D341Med (cell line): Measurements from ENCODE around the gene NME7.
"Not testable (repeated sequence)": the region's sequence is repeated elsewhere in the genome, so short reads cannot be mapped to it uniquely, and the experiment has no call there.

ENCODE experiments used
- DNase-seq: peaks from one replicate; pipeline ENCODE4 v3.0.0; 2012; ENCODE audit warnings: low spot score

NME7 gene

DNA sequence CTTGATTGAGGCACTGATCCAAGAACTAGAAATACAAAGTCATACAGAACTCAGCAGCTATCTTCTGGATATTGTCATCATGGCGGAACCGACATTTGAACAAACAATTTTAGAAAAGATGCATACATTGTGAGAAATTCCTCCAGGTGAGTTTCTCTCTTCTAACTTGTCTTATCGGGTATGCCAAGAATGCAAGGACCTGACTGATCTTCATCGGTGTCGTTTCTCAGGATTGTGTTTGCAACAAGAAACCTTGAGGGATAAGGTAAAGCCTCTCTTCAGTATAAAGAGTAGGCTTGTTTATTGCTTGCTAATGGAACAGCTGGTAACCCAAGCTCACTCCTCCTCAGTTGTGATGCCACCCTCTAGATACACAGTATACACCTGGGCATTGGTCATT lies 62.2 kb downstream of the NME7 start:
- DNase-seq = no peak

DNA sequence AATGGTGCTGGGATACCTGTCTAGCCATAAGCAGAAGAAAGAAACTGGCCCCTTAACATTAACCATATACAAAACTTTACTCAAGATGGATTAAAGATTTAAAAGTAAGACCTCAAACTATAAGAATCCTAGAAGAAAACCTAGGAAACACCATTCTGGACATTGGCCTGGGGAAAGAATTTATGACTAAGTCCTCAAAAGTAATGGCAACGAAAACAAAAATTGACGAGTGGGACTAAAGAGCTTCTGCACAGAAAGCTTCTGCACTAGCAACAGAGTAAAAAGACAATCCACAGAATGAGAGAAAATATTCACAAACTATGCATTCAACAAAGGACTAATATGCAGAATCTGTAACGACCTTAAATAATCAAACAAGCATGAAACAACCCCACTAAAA lies 66.7 kb downstream of the NME7 start:
- no peak for DNase-seq

DNA sequence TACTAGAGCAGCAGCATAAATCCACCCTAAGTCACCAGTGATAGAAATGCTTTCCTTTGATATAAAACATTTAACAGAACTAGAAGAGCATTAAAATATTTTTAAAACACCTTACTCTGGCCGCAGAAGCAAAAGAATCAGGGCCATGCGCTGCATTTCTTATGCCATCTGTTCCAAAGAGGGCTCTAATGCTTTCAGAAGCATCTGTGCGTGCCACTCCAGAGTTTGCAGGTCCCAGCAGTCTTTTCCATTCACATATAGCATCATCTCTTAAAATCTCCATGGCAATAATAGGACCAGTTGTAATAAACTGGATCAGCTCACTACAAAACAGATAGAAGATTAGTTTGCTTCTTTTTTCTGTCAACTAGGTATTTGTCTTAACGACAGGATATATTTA lies 69.2 kb downstream of the NME7 start:
- no peak for DNase-seq

DNA sequence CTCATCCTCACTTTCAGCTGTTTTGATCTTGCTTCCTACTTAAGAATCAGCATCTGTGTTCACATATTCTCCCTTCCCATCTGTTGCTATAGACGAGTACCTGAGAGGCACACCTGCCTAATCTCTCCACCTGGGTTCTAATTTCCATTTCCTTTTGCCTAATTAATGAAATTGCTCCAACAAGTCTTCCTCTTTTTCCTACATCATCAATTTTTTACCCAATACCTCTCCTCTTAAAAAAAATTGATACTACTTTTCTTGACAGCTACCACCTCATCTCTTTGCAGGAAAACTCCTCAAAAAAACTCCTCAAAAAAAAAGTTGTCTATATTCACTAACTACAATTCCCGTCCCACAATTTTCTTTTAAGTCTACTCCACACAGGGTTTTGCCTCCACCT lies 71.8 kb downstream of the NME7 start:
- no peak for DNase-seq

DNA sequence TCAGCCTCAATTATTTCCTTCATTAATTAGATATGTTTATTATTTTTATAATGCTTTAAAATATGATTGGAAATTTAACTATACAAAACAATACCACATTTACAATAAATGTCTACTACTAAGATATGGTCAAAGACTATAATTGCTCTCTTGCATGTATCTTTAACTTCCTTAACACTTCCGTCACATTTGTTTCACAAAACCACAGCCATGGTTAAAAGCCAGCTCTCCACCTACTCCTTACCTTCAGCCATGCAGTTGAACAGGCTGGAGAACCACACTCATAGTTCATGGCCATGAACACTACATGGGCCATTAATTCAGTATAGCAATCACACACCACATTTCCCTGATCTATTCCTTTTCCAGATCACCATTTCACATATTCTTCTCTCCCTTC lies 72.2 kb downstream of the NME7 start:
- DNase-seq = no peak

DNA sequence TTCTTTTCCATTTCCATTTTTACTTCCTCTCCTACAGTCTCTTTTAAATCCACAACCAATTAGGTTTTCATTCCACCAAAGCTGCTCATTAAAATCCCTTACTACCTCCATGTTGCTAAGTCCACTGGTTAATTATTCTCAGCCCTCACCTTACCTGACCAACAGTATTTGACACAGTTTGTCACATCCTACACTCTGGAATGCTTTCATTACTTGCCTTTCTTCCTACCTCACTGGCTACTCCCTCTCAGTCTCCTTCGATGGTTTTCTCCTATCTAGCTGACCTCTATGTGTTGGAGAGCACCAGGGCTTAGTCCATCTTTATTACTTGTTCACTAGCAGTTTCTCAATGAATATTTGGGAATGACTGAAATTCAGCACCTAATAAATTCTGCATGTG lies 78.6 kb downstream of the NME7 start:
- no peak for DNase-seq

DNA sequence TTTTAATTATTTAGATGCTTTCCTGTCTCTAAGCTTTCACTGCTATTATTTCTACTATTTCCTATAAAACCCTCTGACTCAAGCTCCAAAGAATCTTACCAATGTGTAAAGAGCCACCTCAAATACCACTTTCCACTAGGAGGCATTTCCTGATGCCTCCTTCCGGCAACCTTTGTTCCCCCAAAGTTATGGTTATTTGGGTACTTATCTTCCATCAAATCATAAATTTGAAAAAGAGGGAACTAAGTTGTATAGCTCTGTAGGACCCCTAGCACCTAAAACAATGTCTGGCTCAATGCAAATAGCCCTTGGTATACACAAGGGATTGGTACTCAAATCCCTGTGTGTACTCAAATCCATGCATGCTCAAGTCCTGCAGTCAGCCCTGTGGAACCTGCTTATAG lies 79.6 kb downstream of the NME7 start:
- DNase-seq = no peak

DNA sequence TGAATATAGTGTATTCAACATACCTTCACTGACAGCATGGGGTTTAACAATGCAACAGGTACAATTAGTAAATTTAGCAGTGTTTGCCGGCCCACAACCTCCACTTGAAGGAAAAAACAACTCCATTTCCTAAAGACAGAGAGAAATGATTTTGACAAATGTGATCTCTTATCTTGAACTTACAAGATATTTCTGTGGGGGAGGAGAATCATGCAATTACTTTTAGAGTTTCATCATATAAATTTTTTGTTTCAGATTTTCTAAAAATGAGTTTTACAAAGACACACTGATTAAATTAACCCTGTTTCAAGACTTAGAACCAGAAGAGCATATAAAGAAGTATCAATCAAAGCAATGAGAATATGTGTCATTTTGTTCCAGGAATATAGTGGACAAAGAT lies 80.3 kb downstream of the NME7 start:
- DNase-seq = no peak

DNA sequence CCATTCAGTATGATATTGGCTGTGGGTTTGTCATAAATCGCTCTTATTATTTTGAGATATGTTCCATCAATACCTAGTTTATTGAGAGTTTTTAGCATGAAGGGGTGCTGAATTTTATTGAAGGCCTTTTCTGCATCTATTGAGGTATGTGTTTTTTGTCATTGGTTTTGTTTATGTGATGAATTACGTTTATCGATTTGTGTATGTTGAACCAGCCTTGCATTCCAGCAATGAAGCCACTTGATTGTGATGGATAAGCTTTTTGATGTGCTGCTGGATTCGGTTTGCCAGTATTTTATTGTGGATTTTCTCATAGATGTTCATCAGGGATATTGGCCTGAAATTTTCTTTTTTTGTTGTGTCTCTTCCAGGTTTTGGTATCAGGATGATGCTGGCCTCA lies 86.0 kb downstream of the NME7 start:
- not testable (repeated sequence) for DNase-seq

DNA sequence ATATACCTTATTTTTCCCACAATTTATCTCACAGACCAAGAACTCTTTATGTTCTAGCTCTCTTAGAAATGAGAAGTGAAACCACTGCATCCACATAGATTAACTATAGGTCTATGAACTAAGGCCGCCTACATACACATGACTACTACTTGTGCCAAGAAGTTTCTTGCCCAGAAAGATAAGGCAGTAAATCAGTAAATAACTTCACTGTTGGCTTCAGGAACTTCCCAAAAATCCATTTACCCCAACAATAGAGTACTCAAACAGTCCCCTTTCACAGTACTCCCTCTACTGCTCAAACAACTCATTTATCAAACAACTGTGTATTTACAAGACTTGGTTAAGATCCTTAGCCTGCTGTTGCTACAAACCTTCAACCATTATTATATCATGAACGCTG lies 96.5 kb downstream of the NME7 start:
- DNase-seq = no peak

DNA sequence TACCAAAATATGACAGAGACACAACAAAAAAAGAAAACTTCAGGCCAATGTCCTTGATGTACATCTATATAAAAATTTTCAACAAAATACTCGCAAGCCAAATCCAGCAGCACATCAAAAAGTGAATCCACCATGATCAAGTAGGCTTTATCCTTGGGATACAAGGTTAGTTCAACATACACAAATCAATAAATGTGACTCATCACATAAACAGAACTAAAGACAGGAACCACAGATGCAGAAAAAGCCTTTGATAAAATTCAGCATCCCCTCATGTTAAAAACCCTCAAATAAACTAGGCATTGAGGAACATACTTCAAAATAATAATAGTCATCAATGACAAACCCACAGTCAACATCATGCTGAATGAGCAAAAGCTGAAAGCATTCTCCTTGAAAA lies 101.5 kb downstream of the NME7 start:
- DNase-seq = no peak

DNA sequence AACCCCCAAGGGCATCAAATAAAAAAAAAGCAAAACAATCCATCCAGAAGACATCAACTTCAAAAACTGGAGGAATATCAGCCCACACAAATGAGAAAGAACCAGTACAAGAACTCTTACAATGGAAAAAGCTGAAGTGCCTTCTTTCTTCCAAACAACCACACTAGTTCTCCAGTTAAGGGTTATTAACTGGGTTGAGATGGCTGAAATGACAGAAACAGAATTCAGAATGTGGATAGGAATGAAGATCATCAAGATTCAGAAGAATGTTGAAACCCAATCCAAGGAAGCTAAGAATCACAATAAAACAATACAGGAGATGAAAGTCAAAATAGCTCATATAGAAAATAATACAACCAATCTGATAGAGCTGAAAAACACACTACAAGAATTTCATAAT lies 104.5 kb downstream of the NME7 start:
- no peak for DNase-seq

DNA sequence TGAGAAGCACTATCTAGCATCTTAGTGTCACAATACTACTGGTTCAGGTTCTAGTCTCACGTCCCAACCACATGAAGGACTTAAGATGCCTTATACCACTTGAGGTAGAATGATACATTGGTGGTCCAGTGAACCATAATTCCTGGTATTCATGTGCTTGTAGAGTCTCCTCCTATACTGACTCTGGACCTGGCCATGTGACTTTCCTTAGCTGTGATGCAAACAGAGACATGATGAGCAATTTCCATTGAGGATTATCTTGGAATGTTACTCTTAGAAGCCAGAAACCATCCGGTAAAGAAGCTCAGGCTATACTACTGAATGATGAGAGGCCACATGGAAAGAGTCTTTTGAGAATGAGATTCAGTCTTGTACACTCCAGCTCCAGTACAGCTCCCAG lies 105.7 kb downstream of the NME7 start:
- no peak for DNase-seq

DNA sequence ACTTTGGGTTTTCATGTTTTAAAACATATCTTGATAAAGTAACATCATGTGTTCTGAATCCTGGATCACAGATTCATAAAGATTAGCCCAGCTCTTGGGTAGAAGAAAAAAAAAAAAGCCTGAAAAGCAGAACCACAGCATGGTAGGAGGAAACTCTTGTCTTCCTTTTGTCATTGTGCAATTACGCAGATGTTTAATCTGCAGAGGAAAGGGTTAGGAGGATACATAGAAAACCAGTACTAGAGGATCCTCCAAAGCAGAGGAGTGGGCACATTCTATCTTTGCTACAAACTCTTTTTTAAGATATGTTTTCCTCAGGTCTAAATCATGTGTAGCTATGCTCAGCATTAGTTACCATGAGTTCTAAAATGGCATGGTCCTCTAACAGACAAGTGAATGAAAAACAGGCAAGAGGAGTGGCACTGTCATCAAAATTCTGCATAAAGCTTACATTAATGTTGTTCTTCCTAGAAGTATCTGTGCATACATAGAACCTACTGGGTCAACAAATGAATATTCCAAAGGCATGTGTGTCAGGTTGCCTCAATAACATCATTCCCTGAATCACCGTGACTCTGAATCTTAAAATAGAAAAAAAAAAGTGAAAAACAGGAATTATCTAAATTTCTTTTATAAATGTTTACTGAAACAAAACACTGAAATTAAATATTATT lies 107.0 kb downstream of the NME7 start:
- DNase-seq = no peak

DNA sequence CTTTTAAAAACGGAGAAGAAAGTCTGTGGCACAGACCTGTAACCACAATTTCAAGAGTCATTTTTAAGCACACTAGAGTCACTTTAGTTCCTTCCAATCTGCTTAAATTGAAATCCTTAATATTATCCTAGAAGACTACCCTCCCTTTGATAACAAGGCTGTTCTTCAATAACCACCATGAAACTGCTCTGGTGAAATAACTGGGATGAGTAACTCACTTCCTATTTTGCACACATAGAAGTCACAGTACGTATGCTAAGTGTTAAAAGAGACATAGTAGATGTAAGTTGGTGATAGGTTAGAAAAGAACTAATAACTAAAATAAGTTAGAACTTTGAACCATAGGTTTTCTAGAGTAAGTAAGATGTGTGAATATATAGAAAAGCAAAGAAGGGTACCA lies 107.8 kb downstream of the NME7 start:
- no peak for DNase-seq

DNA sequence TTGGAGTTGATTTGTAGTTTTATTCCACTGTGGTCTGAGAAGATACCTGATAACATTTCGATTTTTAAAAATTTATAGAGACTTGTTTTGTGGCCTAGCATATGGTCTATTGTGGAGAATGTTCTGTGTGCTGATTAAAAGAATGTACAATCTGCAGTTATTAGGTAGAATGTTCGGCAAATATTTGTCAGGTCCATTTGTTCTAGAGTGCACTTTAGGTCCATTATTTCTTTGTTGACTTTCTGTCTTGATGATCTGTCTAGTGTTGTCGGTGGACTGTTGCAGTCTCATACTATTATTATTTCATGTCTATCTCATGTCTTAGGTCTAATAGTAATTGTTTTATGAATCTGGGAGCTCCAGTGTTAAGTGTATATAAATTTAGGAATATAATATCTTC lies 116.8 kb downstream of the NME7 start:
- DNase-seq = no peak

DNA sequence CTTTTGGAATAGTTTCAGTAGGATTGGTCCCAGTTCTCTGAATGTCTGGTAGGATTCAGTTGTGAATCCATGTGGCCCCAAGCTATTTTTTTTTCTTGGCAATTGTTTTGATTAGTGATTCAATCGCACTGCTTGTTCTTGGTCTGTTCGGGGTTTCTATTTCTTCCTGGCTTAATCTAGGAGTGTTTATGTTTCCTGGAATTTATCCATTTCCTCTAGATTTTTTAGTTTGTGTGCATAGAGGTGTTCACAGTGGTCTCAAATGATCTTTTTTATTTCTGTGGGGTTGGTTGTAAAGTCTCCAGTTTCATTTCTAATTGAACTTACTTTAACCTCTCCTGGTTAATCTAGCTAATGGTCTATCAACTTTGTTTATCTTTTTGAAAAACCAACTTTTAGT lies 117.6 kb downstream of the NME7 start:
- DNase-seq = no peak

DNA sequence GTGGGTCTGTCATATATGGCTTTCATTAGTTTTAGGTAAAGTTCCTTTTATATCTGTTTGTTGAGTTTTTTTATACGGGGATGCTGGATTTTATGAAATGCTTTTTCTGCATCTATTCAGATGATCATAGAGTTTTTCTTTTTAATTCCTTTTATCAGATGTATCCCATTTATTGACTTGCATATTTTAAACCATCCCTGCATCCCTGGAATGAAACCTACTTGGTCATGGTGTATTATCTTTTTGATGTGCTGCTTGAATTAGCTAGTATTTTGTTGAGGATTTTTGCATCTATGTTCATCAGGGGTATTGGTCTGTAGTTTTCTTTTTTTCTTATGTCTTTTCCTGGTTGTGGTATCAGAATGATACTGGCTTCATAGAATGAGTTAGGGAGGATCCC lies 118.0 kb downstream of the NME7 start:
- no peak for DNase-seq

DNA sequence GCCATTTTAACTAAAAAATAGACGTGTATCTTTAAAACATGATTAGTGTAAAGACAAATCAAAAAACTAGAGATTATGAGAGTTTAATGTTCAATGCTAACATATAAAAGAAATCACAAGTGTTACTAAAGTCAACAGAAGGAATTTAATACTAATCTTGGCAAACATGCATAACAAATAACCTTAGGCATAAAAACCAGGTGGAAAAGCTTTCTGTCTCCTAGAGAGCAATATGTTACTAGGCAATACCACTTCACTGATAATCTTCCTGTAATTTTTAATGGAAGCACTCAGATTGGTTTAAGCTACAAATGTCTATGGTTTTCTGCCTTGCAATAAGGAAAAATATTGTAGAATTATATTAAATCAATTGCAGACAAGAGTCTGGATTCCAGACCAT lies 121.9 kb downstream of the NME7 start:
- DNase-seq = no peak

DNA sequence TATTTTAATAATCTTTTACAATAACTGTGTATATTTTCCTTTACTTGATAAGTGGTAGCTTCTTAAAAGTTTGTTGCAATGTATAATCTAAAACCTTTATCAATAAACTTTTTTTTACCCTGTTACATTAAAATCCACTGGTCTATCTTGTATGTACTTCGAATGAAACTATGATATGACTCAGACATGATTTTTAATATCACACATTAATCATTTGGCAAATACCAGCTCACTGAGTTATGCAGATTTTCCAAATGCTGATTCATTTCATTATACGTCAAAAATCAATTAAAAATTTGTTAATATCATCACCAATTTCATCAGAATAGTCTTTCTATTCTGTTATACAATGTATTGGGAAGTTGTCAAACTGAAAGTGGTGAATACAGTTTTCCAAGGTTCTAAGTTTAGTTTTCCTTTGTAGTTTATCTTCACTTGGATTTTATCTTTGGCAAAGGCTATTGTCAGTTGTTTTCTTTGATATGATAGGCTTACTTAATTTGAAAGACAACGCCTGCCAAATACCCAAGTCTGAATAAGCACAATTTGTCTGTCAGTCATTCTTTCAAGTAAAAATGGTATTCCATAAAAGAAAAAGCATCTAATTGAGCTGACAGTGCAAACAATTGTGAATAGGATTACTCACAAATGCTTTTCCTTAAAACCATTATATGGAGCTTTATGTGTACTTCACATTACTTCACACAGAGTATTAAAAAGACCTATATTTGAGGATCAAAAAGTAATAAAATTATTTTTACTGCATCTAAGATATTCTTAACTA lies 127.0 kb downstream of the NME7 start:
- DNase-seq = no peak

DNA sequence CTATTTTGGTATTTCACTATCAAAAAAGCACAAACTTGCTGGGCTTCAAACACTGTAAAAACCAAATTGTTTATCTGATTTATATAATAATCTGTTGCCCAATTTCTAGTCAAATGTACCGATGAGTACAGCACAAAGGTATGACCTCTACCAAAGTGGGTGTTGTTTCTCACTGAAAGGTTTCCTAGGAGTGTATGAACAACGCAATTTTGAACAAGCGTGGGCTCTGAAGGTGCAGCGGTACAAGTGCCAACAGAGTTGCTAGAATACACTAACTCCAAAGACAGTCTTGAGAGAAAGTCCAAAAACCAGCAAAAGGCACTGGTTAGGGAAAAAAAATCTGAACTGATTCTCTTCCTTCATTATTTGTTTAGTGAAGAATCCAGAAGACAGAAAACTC lies 130.7 kb downstream of the NME7 start:
- DNase-seq = no peak

DNA sequence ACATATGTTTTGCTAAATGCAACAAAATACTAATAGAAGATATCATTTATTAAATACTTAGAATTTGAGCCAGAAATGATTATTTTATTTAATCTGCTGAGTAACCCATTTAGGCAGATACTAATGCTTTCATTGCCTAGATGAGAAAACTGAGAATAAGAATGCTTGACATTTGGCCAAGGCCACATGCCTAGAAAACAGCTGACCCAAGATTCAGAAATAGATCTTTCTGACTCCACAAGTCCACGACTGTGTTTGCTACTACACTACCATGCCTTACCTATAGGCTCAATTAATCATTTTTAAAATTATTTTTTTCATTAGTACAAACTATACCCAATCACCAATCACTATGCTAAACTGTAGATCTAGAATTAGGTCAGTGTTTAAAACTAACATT lies 131.5 kb downstream of the NME7 start:
- no peak for DNase-seq

DNA sequence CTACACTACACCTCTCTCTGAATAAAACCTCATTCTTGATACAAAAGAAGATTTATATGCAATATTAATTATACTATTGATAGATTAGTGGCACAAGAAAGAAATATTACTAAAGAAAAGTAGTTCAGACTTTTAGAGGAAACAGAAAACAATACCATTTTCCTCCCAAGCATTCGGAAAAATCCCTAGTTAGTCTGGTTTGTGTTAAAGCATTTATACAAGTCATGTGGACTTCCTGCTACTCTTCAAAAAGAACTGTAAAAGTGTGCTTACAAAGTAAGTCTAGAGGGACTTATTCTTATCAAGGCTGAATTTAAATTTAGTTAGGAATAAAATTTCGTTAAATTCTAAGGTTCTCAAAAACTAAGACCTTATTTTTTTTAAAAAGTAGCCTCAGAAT lies 132.0 kb downstream of the NME7 start:
- no peak for DNase-seq

DNA sequence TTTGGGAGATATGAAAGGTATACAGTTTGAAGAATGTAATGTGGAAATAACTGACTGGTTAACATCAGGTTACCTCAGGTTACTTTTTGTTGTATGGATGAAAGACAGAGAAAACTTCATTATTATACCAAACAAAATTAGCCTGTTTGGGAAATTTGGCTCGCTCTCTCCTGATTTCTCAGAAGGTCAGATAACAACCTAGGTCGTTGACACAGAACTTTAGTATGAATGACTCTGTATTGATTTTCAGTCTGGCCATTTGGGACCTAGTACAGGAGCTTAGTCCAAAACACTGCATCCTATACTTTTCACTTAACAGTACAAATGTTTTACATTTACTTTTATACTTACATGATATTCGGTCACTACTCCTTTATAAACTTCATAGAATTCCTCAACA lies 132.8 kb downstream of the NME7 start:
- no peak for DNase-seq
